Natural killer cell treated with Interleukin-12 subunit alpha and Interleukin-12 subunit beta and Interleukin-15 and Interleukin-18, amount 100 ng/mL, for 72 hours (primary cell): ENCODE measurements around the gene TRIM5. TPM values are rescaled to one million over a fixed set of nuclear protein-coding genes. Genes with fewer than 3 reads are reported as not detected.
A peak's percentile ranks its signal among the peaks of the same experiment; 100 is the strongest.
"Not testable (repeated sequence)": the region's sequence is repeated elsewhere in the genome, so short reads cannot be mapped to it uniquely, and the experiment has no call there.

ENCODE experiments used
- ATAC-seq, 2 donors: fragments of 150-1000 bp; cut with Tn5 transposase in 1 of 2; sonication (Bioruptor Pico), chemical (Tn5 transposase) in 1 of 2; 2 replicates each; pipeline ENCODE4 v1.10.0; 2021
- DNase-seq: peaks from one replicate; pipeline ENCODE4 v3.0.0; 2022; ENCODE audit warnings: low spot score
- H3K27ac Mint-ChIP-seq, 2 donors: 1 replicate in 1 of 2; 2 replicates in 1 of 2; pipeline ENCODE4 v1.8.0; 2022; ENCODE audit warnings: mixed read lengths in 2 of 2, mild to moderate bottlenecking in 1 of 2, moderate library complexity in 1 of 2
- H3K27me3 Mint-ChIP-seq, 2 donors: 1 replicate in 1 of 2; 2 replicates in 1 of 2; pipeline ENCODE4 v1.8.0; 2022; ENCODE audit warnings: mixed read lengths in 2 of 2
- H3K36me3 Mint-ChIP-seq: one replicate; pipeline ENCODE4 v1.8.0; 2022; ENCODE audit warnings: mixed read lengths
- H3K4me1 Mint-ChIP-seq, 2 donors: 1 replicate in 1 of 2; 2 replicates in 1 of 2; pipeline ENCODE4 v1.8.0; 2022; ENCODE audit warnings: low read depth in 2 of 2, mixed read lengths in 2 of 2, mild to moderate bottlenecking in 1 of 2
- H3K4me3 Mint-ChIP-seq: one replicate; pipeline ENCODE4 v1.8.0; 2022; ENCODE audit warnings: mixed read lengths
- H3K9me3 Mint-ChIP-seq: 2 replicates; pipeline ENCODE4 v1.8.0; 2022; ENCODE audit warnings: mixed read lengths
- total RNA-seq, 2 donors: library from RNA; stranded (reverse); gene quantifications; one replicate each; pipeline ENCODE4 v1.2.3, GENCODE V29; 2022

TRIM5 gene
- total RNA-seq, 2 donors from 2014 or later: 12.4 to 16.4 TPM

GRCh38 chr11:5679811-5680210 lies 5.1 kb downstream of the TRIM5 start:
- no peak for DNase-seq
- no peak for ATAC-seq
- H3K9me3 Mint-ChIP-seq: no peaks in the 10 kb centered on the region
- no peak overlapping the region for H3K27ac Mint-ChIP-seq
- peaks cover 25 to 26% of the 10 kb centered on the region in 2 donors for H3K4me1 Mint-ChIP-seq
- H3K36me3 Mint-ChIP-seq: peaks cover 21% of the 10 kb centered on the region
- no peaks in the 10 kb centered on the region for H3K27me3 Mint-ChIP-seq
- no peak overlapping the region for H3K4me3 Mint-ChIP-seq

GRCh38 chr11:5674391-5674790 lies 10.5 kb downstream of the TRIM5 start:
- no peak overlapping the region for H3K4me3 Mint-ChIP-seq
- DNase-seq (no peak), ATAC-seq (no peak)
- H3K27me3 Mint-ChIP-seq: no peaks in the 10 kb centered on the region
- no peaks in the 10 kb centered on the region for H3K9me3 Mint-ChIP-seq
- no peak overlapping the region for H3K27ac Mint-ChIP-seq
- peaks cover 28% of the 10 kb centered on the region for H3K36me3 Mint-ChIP-seq
- H3K4me1 Mint-ChIP-seq: peaks cover 17 to 27% of the 10 kb centered on the region in 2 donors

- Mint-ChIP-seq H3K9me3 (no peaks in the 10 kb centered on the region), H3K27ac (no peak overlapping the region), H3K27me3 (no peaks in the 10 kb centered on the region), H3K4me3 (no peak overlapping the region), H3K36me3 (peaks cover 18% of the 10 kb centered on the region), H3K4me1 (peaks cover 7 to 20% of the 10 kb centered on the region in 2 donors)
- no peak for DNase-seq
- no peak for ATAC-seq
Measured at GRCh38 chr11:5671831-5672230, 13.0 kb downstream of the TRIM5 start.

GRCh38 chr11:5666402-5666793 lies 18.5 kb downstream of the TRIM5 start:
- H3K4me1 Mint-ChIP-seq: no peaks in the 10 kb centered on the region
- H3K36me3 Mint-ChIP-seq: peaks cover 22% of the 10 kb centered on the region
- no peak overlapping the region for H3K27ac Mint-ChIP-seq
- no peaks in the 10 kb centered on the region for H3K9me3 Mint-ChIP-seq
- no peaks in the 10 kb centered on the region for H3K27me3 Mint-ChIP-seq
- no peak for ATAC-seq
- no peak for DNase-seq
- H3K4me3 Mint-ChIP-seq: no peak overlapping the region

GRCh38 chr11:5665746-5666401 lies 19.0 kb downstream of the TRIM5 start:
- H3K9me3 Mint-ChIP-seq: no peaks in the 10 kb centered on the region
- H3K27me3 Mint-ChIP-seq: no peaks in the 10 kb centered on the region
- no peak overlapping the region for H3K27ac Mint-ChIP-seq
- no peak overlapping the region for H3K4me3 Mint-ChIP-seq
- ATAC-seq: no peak
- H3K36me3 Mint-ChIP-seq: peaks cover 22% of the 10 kb centered on the region
- no peaks in the 10 kb centered on the region for H3K4me1 Mint-ChIP-seq
- DNase-seq: no peak

GRCh38 chr11:5665051-5665570 lies 19.8 kb downstream of the TRIM5 start:
- H3K4me1 Mint-ChIP-seq: no peaks in the 10 kb centered on the region
- no peak for ATAC-seq
- peaks cover 18% of the 10 kb centered on the region for H3K36me3 Mint-ChIP-seq
- no peak overlapping the region for H3K27ac Mint-ChIP-seq
- no peak overlapping the region for H3K4me3 Mint-ChIP-seq
- no peaks in the 10 kb centered on the region for H3K27me3 Mint-ChIP-seq
- DNase-seq: no peak
- H3K9me3 Mint-ChIP-seq: no peaks in the 10 kb centered on the region

- H3K4me3 Mint-ChIP-seq: no peak overlapping the region
- H3K27ac Mint-ChIP-seq: no peak overlapping the region
- no peaks in the 10 kb centered on the region for H3K4me1 Mint-ChIP-seq
- H3K9me3 Mint-ChIP-seq: no peaks in the 10 kb centered on the region
- DNase-seq (no peak), ATAC-seq (no peak)
- peaks cover 18% of the 10 kb centered on the region for H3K36me3 Mint-ChIP-seq
- H3K27me3 Mint-ChIP-seq: no peaks in the 10 kb centered on the region
Measured at GRCh38 chr11:5663511-5663910, 21.4 kb downstream of the TRIM5 start.

GRCh38 chr11:5658318-5658717 lies 26.6 kb downstream of the TRIM5 start:
- no peaks in the 10 kb centered on the region for H3K9me3 Mint-ChIP-seq

GRCh38 chr11:5656956-5657355 lies 27.9 kb downstream of the TRIM5 start:
- H3K9me3 Mint-ChIP-seq, DNase-seq, H3K4me3 Mint-ChIP-seq, H3K27me3 Mint-ChIP-seq, H3K4me1 Mint-ChIP-seq, ATAC-seq, H3K27ac Mint-ChIP-seq: not testable (repeated sequence)
- peaks cover 17% of the 10 kb centered on the region for H3K36me3 Mint-ChIP-seq

More at GRCh38 chr11:5658318-5658717, 26.6 kb downstream of the TRIM5 start:
- no peak overlapping the region for H3K27ac Mint-ChIP-seq
- H3K4me3 Mint-ChIP-seq: no peak overlapping the region
- H3K27me3 Mint-ChIP-seq: no peaks in the 10 kb centered on the region
- DNase-seq (no peak), ATAC-seq (no peak)
- H3K4me1 Mint-ChIP-seq: no peaks in the 10 kb centered on the region
- peaks cover 10% of the 10 kb centered on the region for H3K36me3 Mint-ChIP-seq

- Mint-ChIP-seq H3K27me3 (no peaks in the 10 kb centered on the region), H3K4me3 (no peak overlapping the region), H3K9me3 (no peaks in the 10 kb centered on the region), H3K36me3 (peaks cover 17% of the 10 kb centered on the region), H3K4me1 (no peaks in the 10 kb centered on the region), H3K27ac (no peak overlapping the region)
- ATAC-seq (no peak), DNase-seq (no peak)
Measured at GRCh38 chr11:5655474-5655873, 29.4 kb downstream of the TRIM5 start.

- Mint-ChIP-seq H3K27me3 (no peaks in the 10 kb centered on the region), H3K4me1 (peaks cover 7 to 9% of the 10 kb centered on the region in 2 donors), H3K36me3 (peaks cover 1% of the 10 kb centered on the region), H3K4me3 (no peak overlapping the region), H3K27ac (no peak overlapping the region), H3K9me3 (no peaks in the 10 kb centered on the region)
- DNase-seq: no peak
- no peak for ATAC-seq
Measured at GRCh38 chr11:5646139-5646538, 38.7 kb downstream of the TRIM5 start.

GRCh38 chr11:5643585-5643984 lies 41.3 kb downstream of the TRIM5 start:
- H3K4me3 Mint-ChIP-seq: no peak overlapping the region
- H3K4me1 Mint-ChIP-seq: peaks cover 7 to 9% of the 10 kb centered on the region in 2 donors
- DNase-seq: no peak
- H3K27me3 Mint-ChIP-seq: no peaks in the 10 kb centered on the region
- no peaks in the 10 kb centered on the region for H3K9me3 Mint-ChIP-seq
- ATAC-seq: peak; percentile 74 to 89
- H3K36me3 Mint-ChIP-seq: peaks cover 6% of the 10 kb centered on the region
- H3K27ac Mint-ChIP-seq: no peak overlapping the region

GRCh38 chr11:5639953-5640352 lies 44.9 kb downstream of the TRIM5 start:
- DNase-seq: no peak
- Mint-ChIP-seq H3K9me3 (no peaks in the 10 kb centered on the region), H3K27ac (no peak overlapping the region), H3K4me3 (no peak overlapping the region), H3K4me1 (peaks cover 7 to 9% of the 10 kb centered on the region in 2 donors), H3K36me3 (peaks cover 12% of the 10 kb centered on the region), H3K27me3 (no peaks in the 10 kb centered on the region)
- ATAC-seq: no peak

- DNase-seq (no peak), ATAC-seq (no peak)
- Mint-ChIP-seq H3K27ac (no peak overlapping the region), H3K4me1 (peaks cover 25 to 32% of the 10 kb centered on the region in 2 donors), H3K4me3 (peak overlapping the region; percentile 7), H3K27me3 (no peaks in the 10 kb centered on the region), H3K36me3 (peaks cover 15% of the 10 kb centered on the region), H3K9me3 (no peaks in the 10 kb centered on the region)
Measured at GRCh38 chr11:5631969-5632635, 52.8 kb downstream of the TRIM5 start.
